ENCODE measurements around the gene GPC5.

- TF ChIP-seq EZH2 (IDR thresholded peaks at IDR 0.05) (no peak), CTCF (IDR thresholded peaks at IDR 0.05) (no peak), EZH2phosphoT487 (IDR thresholded peaks at IDR 0.05) (no peak)
Measured at GRCh38 chr13:92433963-92434362, 1035.5 kb downstream of the GPC5 start.
